Omental fat pad (tissue), 4 donors: ENCODE measurements around the gene SBK2. TPM values are rescaled to one million over a fixed set of nuclear protein-coding genes. Genes with fewer than 3 reads are reported as not detected.

Experiments
- ATAC-seq: fragments of 150-250 bp; one replicate; pipeline ENCODE4 v1.9.1; 2016; ENCODE audit warnings: mild to moderate bottlenecking, moderate library complexity; ENCODE audit not compliant: low FRiP score
- DNase-seq: peaks from one replicate; pipeline ENCODE4 v3.0.0-alpha.2; 2019; ENCODE audit warnings: low spot score
- total RNA-seq, 4 donors: library from RNA; depleted of rRNA; stranded (reverse); fragments of >200 nt; gene quantifications; one replicate each; pipeline ENCODE4 v1.1.0, GENCODE V29; 2016
- TF ChIP-seq, protein P1 (sequence below), 3 donors: fragments of 450-650 bp; IDR thresholded peaks; one replicate each; pipeline ENCODE4 v1.5.1; 2016 to 2017; ENCODE audit warnings: antibody characterized with exemption in 3 of 3, mild to moderate bottlenecking in 3 of 3, moderate library complexity in 2 of 3

SBK2 gene
- total RNA-seq, 4 donors from 2014 or later: 0.56 TPM; not detected in 3

DNA sequence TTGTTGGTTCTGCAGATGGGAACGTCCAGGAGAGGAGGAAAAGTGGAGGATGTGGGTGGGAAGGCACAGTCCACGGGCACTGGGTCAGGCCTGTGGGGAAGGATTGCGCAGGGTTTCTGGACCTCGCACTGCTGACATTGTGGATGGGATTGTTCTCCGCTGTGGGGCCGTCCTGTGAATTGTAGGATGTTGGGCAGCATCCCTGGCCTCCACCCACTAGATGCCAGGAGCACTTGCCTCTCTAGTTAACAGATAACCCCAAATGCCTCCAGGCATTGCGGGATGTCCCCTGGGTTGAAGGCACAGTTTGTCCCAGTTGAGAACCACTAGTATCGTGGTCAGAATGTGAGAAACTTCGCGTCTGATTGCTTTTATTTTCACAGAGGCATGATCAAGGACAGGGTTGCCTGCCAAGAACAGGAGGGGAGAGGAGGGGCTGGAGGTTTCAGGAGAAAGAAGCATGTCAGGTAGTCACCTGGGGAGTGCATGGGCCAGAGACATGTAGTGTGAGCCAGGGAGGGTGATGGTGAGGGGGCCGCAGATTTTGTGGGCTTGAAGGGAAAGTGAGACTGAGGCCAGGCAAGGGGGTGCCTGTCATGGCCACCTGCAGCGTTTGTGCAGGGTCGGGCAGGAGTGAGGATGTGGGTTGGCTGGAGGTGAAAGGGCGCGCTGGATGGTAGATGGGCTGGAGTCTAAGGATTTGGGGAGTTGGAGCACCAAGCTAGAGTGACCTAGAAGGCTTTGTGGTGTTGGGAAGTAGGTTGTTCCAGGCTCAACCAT lies 57.3 kb downstream of the SBK2 start:
- DNase-seq (no peak), ATAC-seq (no peak)
- TF ChIP-seq, protein P1, sequence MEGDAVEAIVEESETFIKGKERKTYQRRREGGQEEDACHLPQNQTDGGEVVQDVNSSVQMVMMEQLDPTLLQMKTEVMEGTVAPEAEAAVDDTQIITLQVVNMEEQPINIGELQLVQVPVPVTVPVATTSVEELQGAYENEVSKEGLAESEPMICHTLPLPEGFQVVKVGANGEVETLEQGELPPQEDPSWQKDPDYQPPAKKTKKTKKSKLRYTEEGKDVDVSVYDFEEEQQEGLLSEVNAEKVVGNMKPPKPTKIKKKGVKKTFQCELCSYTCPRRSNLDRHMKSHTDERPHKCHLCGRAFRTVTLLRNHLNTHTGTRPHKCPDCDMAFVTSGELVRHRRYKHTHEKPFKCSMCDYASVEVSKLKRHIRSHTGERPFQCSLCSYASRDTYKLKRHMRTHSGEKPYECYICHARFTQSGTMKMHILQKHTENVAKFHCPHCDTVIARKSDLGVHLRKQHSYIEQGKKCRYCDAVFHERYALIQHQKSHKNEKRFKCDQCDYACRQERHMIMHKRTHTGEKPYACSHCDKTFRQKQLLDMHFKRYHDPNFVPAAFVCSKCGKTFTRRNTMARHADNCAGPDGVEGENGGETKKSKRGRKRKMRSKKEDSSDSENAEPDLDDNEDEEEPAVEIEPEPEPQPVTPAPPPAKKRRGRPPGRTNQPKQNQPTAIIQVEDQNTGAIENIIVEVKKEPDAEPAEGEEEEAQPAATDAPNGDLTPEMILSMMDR (IDR thresholded peaks at IDR 0.05): no peak

DNA sequence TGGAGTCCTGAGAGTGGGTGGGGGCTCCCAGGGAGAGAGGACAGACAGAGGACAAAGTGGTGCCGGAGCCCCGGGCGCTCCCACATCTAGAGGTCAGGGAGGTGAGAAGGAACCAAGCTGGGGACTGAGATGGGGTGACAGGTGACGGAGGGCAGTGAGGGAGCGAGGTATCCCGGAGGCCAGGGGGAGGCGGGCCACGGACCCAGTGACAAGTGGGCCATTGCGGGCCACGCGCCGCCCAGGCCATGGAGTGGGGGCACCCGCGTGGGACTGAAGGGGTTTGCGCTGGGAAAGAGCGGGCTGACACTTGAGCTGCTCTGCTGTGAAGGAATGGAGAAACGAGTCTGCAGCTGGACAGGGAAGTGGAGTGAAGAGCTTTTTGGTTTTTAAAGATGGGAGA lies 57.9 kb downstream of the SBK2 start:
- TF ChIP-seq, protein P1 (IDR thresholded peaks at IDR 0.05): no peak
- ATAC-seq (no peak), DNase-seq (no peak)

Other genes with a start within 250 kb of the SBK2 start
- 10 to 100 TPM in 2 of 4 donors, 1 to 10 TPM in 2; 5.6 to 26.7 (median 16.6) TPM for gene TMEM150B, start 211.8 kb downstream of the SBK2 start, total RNA-seq
- 10 to 100 TPM in 1 of 4 donors, 1 to 10 TPM in 3; 5.3 to 22.9 (median 6.8) TPM for gene KMT5C, start 197.3 kb downstream of the SBK2 start, total RNA-seq
- gene COX6B2, start 182.4 kb downstream of the SBK2 start, total RNA-seq: under 1 TPM in 1 of 4 donors, not detected in 3; 0.56 TPM
- under 1 TPM in 1 of 4 donors, not detected in 3; 0.09 TPM for gene GARIN5B, start 173.9 kb downstream of the SBK2 start, total RNA-seq
- 1 to 10 TPM in 1 of 4 donors, under 1 TPM in 1, not detected in 2; 0.28 to 1.2 TPM for gene IL11, start 166.7 kb downstream of the SBK2 start, total RNA-seq
- not detected for gene TMEM190, start 160.3 kb downstream of the SBK2 start, total RNA-seq
- gene TMEM238, start 152.8 kb downstream of the SBK2 start, total RNA-seq: 1 to 10 TPM in 3 of 4 donors, not detected in 1; 1.5 to 1.7 (median 1.6) TPM
- gene RPL28, start 151.2 kb downstream of the SBK2 start, total RNA-seq: 100 to 1,000 TPM; 490 to 747 (median 555) TPM
- gene UBE2S, start 129.3 kb downstream of the SBK2 start, total RNA-seq: 10 to 100 TPM in 2 of 4 donors, 1 to 10 TPM in 2; 7.4 to 25.6 (median 13.0) TPM
- not detected for gene SHISA7, start 93.8 kb downstream of the SBK2 start, total RNA-seq
- 10 to 100 TPM; 52.5 to 96.8 (median 62.5) TPM for gene ISOC2, start 75.5 kb downstream of the SBK2 start, total RNA-seq
- gene C19orf85, start 72.4 kb downstream of the SBK2 start, total RNA-seq: not detected
- 1 to 10 TPM; 1.7 to 6.4 (median 2.6) TPM for gene ZNF628, start 60.5 kb downstream of the SBK2 start, total RNA-seq
- 1 to 10 TPM; 2.3 to 4.6 (median 2.6) TPM for gene NAT14, start 51.9 kb downstream of the SBK2 start, total RNA-seq
- gene SSC5D, start 48.7 kb downstream of the SBK2 start, total RNA-seq: 1 to 10 TPM; 1.6 to 6.1 (median 3.5) TPM
- gene SBK3, start 8.4 kb upstream of the SBK2 start, total RNA-seq: 1 to 10 TPM in 1 of 4 donors, under 1 TPM in 2, not detected in 1; 0.36 to 1.5 (median 0.79) TPM
- 1 to 10 TPM; 1.3 to 4.0 (median 2.3) TPM for gene ZNF579, start 43.7 kb upstream of the SBK2 start, total RNA-seq
- 1 to 10 TPM; 4.2 to 7.1 (median 5.0) TPM for gene FIZ1, start 62.4 kb upstream of the SBK2 start, total RNA-seq
- 10 to 100 TPM; 15.6 to 27.5 (median 17.4) TPM for gene ZNF524, start 63.2 kb upstream of the SBK2 start, total RNA-seq
- 1 to 10 TPM; 2.2 to 6.3 (median 3.8) TPM for gene ZNF865, start 68.5 kb upstream of the SBK2 start, total RNA-seq
- gene ZNF784, start 87.4 kb upstream of the SBK2 start, total RNA-seq: 1 to 10 TPM; 2.5 to 3.8 (median 3.2) TPM
- gene ZNF580, start 103.9 kb upstream of the SBK2 start, total RNA-seq: 10 to 100 TPM; 11.4 to 20.5 (median 13.8) TPM
- gene ZNF581, start 106.5 kb upstream of the SBK2 start, total RNA-seq: 10 to 100 TPM in 3 of 4 donors, 1 to 10 TPM in 1; 9.9 to 15.0 (median 11.9) TPM
- 10 to 100 TPM in 3 of 4 donors, 1 to 10 TPM in 1; 9.8 to 15.2 (median 11.0) TPM for gene CCDC106, start 111.1 kb upstream of the SBK2 start, total RNA-seq
- 100 to 1,000 TPM in 2 of 4 donors, 10 to 100 TPM in 2; 55.2 to 132 (median 86.1) TPM for gene U2AF2, start 117.9 kb upstream of the SBK2 start, total RNA-seq
- 10 to 100 TPM; 56.4 to 82.3 (median 62.0) TPM for gene EPN1, start 138.1 kb upstream of the SBK2 start, total RNA-seq
- not detected for gene NLRP9, start 201.3 kb upstream of the SBK2 start, total RNA-seq
- gene RFPL4A, start 222.0 kb upstream of the SBK2 start, total RNA-seq: not detected
- not detected for gene RFPL4AL1, start 232.0 kb upstream of the SBK2 start, total RNA-seq